HUES64 (cell line): Measurements from ENCODE around the gene CCDC92.

Experiments used
- H3K27ac ChIP-seq: 2 replicates; pipeline ENCODE4 v1.7.0; 2013; ENCODE audit warnings: low read depth, low read length, inconsistent platforms
- H3K27me3 ChIP-seq: 2 replicates; pipeline ENCODE4 v1.6.1; 2013; ENCODE audit warnings: mild to moderate bottlenecking, low read length; ENCODE audit not compliant: insufficient read depth
- H3K36me3 ChIP-seq: 2 replicates; pipeline ENCODE4 v1.6.1; 2013; ENCODE audit warnings: mild to moderate bottlenecking, low read length; ENCODE audit not compliant: insufficient read depth
- H3K4me1 ChIP-seq: 2 replicates; pipeline ENCODE4 v1.6.1; 2013; ENCODE audit warnings: mild to moderate bottlenecking, low read length, moderate library complexity; ENCODE audit not compliant: insufficient read depth
- H3K4me3 ChIP-seq: 2 replicates; pipeline ENCODE4 v1.5.1; 2013; ENCODE audit warnings: mild to moderate bottlenecking, low read length, moderate library complexity
- H3K9ac ChIP-seq: 2 replicates; pipeline ENCODE4 v1.6.1; 2013; ENCODE audit warnings: mild to moderate bottlenecking, low read depth, low read length
- H3K9me3 ChIP-seq: 2 replicates; pipeline ENCODE4 v1.6.1; 2013; ENCODE audit warnings: low read depth, low read length; ENCODE audit not compliant: insufficient read depth
- WGBS: fragments of 150-250, 120-280 bp; methylation state at CpG from one replicate; pipeline ENCODE4 v1.1.7; 2013; ENCODE audit warnings: missing lambda C conversion rate; 5-methylcytosine and 5-hydroxymethylcytosine counted together

Gene CCDC92

DNA sequence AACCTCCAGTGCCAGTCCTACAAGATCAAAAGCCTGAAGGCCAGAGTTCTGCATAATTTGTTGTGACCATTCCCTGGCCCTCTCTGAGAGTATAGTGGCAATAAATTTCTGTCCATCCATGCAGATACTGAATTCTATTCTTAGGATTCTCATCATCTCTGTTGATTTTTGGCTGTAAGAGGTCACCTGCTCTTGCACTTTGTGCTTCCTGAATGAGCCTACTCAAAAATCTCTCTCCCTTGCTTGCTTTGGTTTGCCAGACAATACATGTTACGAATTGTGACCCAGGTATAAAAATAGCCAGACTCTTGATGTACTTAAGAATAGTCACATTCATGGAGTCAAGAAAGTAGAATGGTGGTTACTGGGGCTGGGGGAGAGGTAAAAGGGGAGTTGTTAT is 17.1 kb upstream of the CCDC92 start:
- WGBS: 83% methylated on average over 1 of the region's 1 CpG
- Histone ChIP-seq H3K36me3 (peaks cover 26% of the 10 kb centered on the region; the same call in 1 of the 2 replicates), H3K9ac (no peak overlapping the region), H3K4me3 (no peak overlapping the region), H3K4me1 (no peaks in the 10 kb centered on the region; the same call in 1 of the 2 replicates), H3K9me3 (no peaks in the 10 kb centered on the region), H3K27me3 (no peaks in the 10 kb centered on the region), H3K27ac (no peak overlapping the region)

DNA sequence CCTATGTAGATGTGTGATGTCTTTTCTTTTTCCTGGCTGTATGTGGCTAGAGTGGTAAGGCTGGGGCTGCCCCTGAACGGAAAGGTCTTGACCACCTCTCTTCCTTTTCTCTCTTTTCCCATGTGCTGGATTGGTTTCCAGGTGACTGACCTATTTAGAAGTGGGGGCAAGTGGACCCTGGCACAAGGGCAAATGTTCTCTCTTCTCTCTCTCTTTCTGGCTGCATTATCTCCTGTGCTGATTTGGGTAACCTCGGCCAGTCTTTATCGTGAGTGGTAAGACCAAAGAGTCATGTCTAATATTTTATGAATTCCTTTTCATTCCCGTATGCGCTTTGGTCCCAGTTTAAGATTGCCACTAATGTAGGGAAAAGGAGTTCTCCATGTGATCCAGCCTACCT is 16.5 kb upstream of the CCDC92 start:
- peaks cover 26% of the 10 kb centered on the region; the same call in 1 of the 2 replicates for H3K36me3 ChIP-seq
- H3K9ac ChIP-seq: no peak overlapping the region
- no peaks in the 10 kb centered on the region for H3K9me3 ChIP-seq
- no peak overlapping the region for H3K27ac ChIP-seq
- no peaks in the 10 kb centered on the region; the same call in 1 of the 2 replicates for H3K4me1 ChIP-seq
- H3K27me3 ChIP-seq: no peaks in the 10 kb centered on the region
- H3K4me3 ChIP-seq: no peak overlapping the region
- 100% methylated on average over 4 of the region's 5 CpGs for WGBS

DNA sequence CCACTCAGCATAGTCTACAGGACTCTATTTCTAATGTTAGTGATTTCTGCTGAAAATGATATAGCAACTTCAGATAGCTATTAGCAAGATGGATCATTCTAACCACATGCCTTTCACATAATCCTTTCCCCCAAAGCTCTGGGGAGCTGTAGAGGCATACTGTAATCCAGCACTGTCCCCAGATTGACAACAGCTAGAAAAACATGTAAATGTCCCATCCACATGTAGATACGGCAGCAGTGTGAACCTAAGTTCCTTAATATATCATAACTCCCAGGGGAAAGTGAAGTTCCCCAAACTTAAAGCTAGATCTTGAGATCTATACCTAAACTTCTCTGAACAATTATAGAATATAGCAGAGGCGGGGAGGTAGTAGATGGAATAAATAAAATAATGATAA is 14.4 kb upstream of the CCDC92 start:
- no peaks in the 10 kb centered on the region for H3K9me3 ChIP-seq
- H3K9ac ChIP-seq: no peak overlapping the region
- H3K27me3 ChIP-seq: no peaks in the 10 kb centered on the region
- no peak overlapping the region for H3K27ac ChIP-seq
- peaks cover 19% of the 10 kb centered on the region; the same call in 1 of the 2 replicates for H3K36me3 ChIP-seq
- WGBS: 91% methylated on average over 1 of the region's 2 CpGs
- no peak overlapping the region for H3K4me3 ChIP-seq
- no peaks in the 10 kb centered on the region; the same call in 1 of the 2 replicates for H3K4me1 ChIP-seq

DNA sequence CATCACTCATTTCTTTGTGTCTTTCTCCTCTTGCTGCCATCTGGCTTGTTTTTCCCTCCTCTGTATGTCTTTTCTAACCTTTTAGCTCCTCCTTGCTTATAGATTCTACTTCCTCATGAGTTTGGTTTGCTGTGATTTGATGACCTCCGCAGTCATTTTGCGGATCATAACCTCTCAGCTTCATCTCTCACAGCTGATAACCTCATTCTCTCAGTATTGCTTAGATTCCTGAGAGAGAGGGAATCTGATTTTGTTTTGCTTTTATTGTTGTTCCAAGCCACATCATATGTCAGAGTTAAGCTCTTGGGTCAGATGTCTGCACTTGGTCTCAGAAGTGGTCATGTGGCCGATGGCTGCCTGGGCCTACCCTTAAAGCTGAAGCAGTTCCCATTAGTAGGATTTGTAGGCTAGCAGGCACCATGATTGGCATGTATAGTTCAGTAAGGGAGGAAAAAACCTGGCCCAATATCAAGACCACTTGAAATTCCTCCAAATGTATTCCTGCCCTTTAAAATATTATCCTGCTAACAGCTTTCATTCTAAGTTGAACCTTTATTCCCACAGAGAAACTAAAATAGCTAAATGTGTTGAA is 13.8 kb upstream of the CCDC92 start:
- Histone ChIP-seq H3K4me1 (no peaks in the 10 kb centered on the region; the same call in 1 of the 2 replicates), H3K36me3 (peaks cover 19% of the 10 kb centered on the region; the same call in 1 of the 2 replicates), H3K9me3 (no peaks in the 10 kb centered on the region), H3K27ac (no peak overlapping the region), H3K4me3 (no peak overlapping the region), H3K9ac (no peak overlapping the region), H3K27me3 (no peaks in the 10 kb centered on the region)
- 97% methylated on average over 1 of the region's 3 CpGs for WGBS

DNA sequence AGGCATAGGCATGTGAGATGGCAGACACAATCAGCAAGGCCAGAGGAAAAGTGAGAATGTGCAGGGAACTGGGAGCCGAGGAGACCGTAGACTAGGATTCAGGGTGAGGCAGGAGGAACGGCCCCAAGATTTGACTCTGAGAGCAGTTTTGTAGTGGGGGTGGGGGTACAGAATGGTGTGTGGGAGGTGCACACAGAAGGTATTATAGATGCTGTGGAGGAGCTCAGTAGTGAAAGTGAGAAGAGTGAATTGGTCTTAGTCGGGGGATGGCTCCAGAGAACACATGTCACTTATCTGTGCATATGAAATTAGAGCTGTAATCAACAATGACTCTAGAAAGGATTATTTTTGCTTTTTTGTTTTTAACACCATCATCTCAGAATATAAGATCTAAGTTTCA is 12.3 kb upstream of the CCDC92 start:
- no peak overlapping the region for H3K27ac ChIP-seq
- no peak overlapping the region for H3K9ac ChIP-seq
- H3K36me3 ChIP-seq: peaks cover 19% of the 10 kb centered on the region; the same call in 1 of the 2 replicates
- H3K4me3 ChIP-seq: no peak overlapping the region
- H3K27me3 ChIP-seq: no peaks in the 10 kb centered on the region
- H3K9me3 ChIP-seq: no peaks in the 10 kb centered on the region
- 96% methylated on average over 4 of the region's 4 CpGs for WGBS
- H3K4me1 ChIP-seq: no peaks in the 10 kb centered on the region; the same call in 1 of the 2 replicates

DNA sequence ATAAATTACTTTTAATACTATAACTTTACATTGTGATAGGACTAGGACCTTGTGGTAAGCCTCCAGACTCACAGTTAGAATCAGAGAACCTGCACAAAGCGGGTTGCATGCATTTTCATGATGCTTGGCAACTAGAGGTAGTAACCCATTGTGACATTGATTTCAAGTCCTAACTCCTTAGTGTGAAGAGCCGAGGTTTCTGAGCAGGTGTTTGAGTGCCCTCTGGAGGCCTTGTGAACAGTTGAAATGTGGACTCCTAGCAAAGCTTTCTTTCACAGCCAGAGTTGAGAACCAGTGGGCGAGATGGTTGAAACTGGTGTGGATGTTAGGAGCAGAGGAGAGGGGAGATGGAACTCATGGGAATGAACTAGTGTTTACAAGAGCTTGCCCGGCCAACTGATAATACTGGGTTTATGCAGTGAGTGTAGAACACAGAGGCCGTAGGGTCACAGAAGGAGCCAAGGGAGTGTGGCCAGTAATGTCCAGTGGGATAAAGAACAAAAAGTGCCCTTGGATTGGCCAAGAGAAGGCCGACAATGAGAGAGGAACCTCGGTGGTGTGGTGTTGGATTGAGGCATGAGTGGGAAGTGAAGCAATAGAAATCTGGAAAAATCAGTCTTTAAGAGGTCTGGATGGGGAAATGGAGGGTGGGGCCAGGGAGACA is 11.3 kb upstream of the CCDC92 start:
- H3K36me3 ChIP-seq: peaks cover 13% of the 10 kb centered on the region; the same call in 1 of the 2 replicates
- no peak overlapping the region for H3K9ac ChIP-seq
- no peaks in the 10 kb centered on the region; the same call in 1 of the 2 replicates for H3K4me1 ChIP-seq
- H3K27me3 ChIP-seq: no peaks in the 10 kb centered on the region
- H3K27ac ChIP-seq: no peak overlapping the region
- H3K9me3 ChIP-seq: no peaks in the 10 kb centered on the region
- H3K4me3 ChIP-seq: no peak overlapping the region
- 75% methylated on average over 7 of the region's 7 CpGs for WGBS

DNA sequence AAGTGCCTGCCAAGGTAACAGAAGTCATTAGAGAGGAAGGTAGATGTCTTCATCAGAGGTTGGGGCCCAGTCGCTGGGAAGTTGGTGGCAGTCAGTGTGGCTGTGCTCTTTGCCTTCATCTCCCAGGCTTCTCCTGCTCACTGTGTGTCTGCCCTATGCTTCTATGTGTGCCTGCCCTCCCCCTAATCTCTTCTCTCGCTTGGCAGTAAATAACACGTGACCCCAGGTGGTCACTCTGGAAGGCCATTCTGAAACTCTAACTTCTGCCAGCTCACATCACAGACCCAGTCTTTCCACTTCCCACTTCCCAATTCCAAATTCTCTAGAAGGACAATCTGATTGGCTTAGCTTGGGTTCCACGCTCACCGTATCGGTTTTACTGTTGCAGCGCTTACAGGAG is 9.6 kb upstream of the CCDC92 start:
- no peak overlapping the region for H3K9ac ChIP-seq
- H3K27ac ChIP-seq: no peak overlapping the region
- no peaks in the 10 kb centered on the region; the same call in 1 of the 2 replicates for H3K4me1 ChIP-seq
- H3K36me3 ChIP-seq: peaks cover 5% of the 10 kb centered on the region; the same call in 1 of the 2 replicates
- H3K9me3 ChIP-seq: no peaks in the 10 kb centered on the region
- H3K27me3 ChIP-seq: no peaks in the 10 kb centered on the region
- WGBS: 90% methylated on average over 7 of the region's 7 CpGs
- H3K4me3 ChIP-seq: no peak overlapping the region

DNA sequence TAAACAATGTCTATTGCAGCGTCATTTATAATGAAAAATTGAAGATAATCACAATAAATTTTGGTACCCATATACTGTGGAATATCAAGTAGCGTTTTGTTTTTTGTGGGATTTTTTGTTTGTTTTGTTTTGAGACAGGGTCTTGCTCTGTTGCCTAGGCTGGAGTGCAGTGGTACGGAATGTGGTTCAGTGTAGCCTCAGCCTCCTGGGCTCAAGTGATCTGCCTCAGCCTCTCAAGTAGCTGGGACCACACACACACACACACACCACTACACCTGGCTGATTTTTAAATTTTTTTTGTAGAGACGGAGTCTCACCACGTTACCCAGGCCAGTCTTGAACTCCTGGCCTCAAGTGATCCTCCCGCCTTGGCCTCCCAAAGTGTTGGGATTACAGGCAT is 6.9 kb upstream of the CCDC92 start:
- H3K36me3 ChIP-seq: peaks cover 9% of the 10 kb centered on the region; the same call in 1 of the 2 replicates
- peaks cover 3% of the 10 kb centered on the region; the same call in 1 of the 2 replicates for H3K4me1 ChIP-seq
- H3K4me3 ChIP-seq: no peak overlapping the region
- 94% methylated on average over 6 of the region's 6 CpGs for WGBS
- no peak overlapping the region for H3K27ac ChIP-seq
- H3K9ac ChIP-seq: no peak overlapping the region
- peaks cover 20% of the 10 kb centered on the region for H3K27me3 ChIP-seq
- H3K9me3 ChIP-seq: no peaks in the 10 kb centered on the region

DNA sequence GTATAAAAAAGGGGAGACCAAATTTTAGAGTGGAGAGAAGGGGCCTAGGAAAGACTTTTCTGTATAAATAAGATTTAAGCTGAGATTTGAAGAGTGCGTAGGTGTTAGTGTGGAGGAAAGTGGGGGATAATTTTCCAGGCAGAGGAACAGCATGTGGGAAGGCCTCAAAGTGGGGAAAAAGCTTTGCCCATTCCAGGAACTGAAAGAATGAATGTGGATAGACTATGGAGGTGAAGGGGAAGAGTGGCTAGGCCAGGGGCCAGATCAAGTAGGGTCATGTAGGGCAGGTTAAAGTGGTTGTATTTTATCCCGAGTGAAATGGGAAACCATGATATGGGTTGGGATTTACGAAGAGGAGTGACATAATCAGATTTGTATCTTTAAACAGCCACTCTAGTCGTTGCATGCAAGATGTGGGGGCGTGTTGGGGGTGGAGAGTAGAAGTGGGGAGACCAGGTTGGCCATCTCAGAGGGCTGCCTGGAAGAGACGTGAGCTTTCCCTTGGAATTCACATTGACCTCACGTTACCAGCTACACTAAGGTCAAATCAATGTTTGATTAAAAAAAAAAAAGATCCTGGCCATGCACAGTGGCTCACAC is 3.7 kb upstream of the CCDC92 start:
- Histone ChIP-seq H3K27ac (no peak overlapping the region), H3K9me3 (no peaks in the 10 kb centered on the region), H3K27me3 (peaks cover 34% of the 10 kb centered on the region), H3K4me1 (peaks cover 9% of the 10 kb centered on the region; the same call in 1 of the 2 replicates), H3K36me3 (peaks cover 9% of the 10 kb centered on the region; the same call in 1 of the 2 replicates), H3K9ac (no peak overlapping the region), H3K4me3 (no peak overlapping the region)
- 97% methylated on average over 7 of the region's 7 CpGs for WGBS

DNA sequence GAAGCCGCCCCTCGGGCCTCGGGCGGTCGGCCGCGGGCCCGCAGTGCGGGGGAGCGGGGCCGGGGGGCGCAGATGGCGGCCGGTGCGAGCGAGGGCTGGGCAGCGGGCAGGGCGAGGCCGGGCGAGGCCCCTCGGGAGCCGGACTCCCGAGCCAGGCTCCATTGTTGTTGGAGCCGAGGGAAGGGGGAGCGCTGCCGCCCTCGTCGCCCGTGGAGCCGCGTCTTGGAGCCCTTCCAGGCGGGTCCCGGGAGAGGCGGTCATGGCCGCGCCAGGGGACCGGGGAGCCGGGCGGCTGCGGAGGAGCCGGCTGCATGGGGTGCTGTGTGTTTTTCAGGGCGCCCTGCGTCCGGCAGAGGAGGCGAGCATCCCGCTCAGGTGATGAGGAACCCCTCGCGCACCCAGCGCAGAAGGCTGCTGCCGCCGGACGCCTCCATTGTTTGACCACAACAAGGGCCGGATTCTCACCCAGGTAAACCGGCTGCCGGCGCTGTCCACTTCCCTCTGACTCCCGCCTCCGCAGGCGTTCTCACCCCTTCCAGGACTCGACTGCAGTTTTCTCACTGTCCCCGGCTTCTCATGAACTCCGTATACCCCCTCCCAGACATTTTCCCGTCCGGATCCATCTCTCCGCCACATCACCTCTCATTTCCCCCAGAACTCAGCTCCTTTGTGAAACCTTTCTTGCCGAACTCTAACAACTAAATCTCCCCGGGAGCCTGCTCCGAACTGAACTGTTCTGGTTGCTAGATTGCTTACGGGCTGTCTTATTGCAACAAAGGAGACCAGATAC is 1.1 kb upstream of the CCDC92 start:
- H3K9ac ChIP-seq: peak overlapping the region; percentile 78
- peak overlapping the region; percentile 82 for H3K4me3 ChIP-seq
- peaks cover 13% of the 10 kb centered on the region; the same call in 1 of the 2 replicates for H3K4me1 ChIP-seq
- H3K36me3 ChIP-seq: peaks cover 9% of the 10 kb centered on the region; the same call in 1 of the 2 replicates
- H3K27ac ChIP-seq: no peak overlapping the region
- no peaks in the 10 kb centered on the region for H3K9me3 ChIP-seq
- H3K27me3 ChIP-seq: peaks cover 59% of the 10 kb centered on the region
- under 1% methylated on average over 69 of the region's 69 CpGs for WGBS
